Measurements from ENCODE around the gene CST7.

CST7 gene, protein sequence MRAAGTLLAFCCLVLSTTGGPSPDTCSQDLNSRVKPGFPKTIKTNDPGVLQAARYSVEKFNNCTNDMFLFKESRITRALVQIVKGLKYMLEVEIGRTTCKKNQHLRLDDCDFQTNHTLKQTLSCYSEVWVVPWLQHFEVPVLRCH

DNA sequence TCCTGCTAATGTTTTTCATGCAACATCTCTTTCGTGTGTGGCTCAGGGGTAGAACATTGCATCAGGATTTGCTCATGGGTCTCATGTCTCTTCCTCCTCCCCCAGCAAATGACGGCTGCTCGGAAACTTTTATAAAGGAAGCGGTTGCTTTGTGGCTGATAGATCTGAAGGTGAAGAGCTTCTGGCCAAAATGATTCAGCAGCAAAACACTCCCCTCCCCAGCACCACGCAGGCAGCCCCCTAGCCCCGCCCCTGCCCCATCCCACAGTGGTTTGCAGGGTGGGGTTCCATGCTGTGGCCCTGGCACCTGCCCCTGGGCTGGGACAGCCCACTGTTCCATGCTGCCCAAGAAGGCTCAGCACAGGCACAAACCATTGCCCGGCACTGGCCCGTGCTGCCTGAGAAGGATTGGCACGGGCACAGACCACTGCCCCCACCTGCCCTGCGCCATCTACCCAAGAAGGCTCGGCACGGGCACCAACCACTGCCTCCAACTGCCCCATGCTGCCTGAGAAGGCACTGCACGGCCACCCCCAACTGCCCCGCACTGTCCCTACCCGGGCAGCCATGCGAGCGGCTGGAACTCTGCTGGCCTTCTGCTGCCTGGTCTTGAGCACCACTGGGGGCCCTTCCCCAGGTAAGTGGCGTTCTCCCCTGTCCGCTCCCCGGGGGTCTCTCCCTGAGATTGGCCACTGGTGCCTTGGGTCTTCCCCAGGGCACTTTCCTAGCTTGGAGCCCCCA, at the start of gene CST7:
Gene CST7 (plus strand): TSS at position 331 of the 741 bp plus-strand sequence. CDS start 237 bp downstream, at position 568.
- no peaks in the 10 kb centered on the region for H3K4me1 ChIP-seq (ENCODE audit: insufficient read depth, low read length)
- H3K36me3 ChIP-seq (ENCODE audit: insufficient read depth, low read length): no peaks in the 10 kb centered on the region; the same call in 1 of the 2 replicates
- H3K9ac ChIP-seq (ENCODE audit: low read depth, low read length): no peak within 1 kb of the TSS
- no peaks in the 10 kb centered on the region for H3K9me3 ChIP-seq (ENCODE audit: control insufficient read depth, insufficient read depth, low read length)

DNA sequence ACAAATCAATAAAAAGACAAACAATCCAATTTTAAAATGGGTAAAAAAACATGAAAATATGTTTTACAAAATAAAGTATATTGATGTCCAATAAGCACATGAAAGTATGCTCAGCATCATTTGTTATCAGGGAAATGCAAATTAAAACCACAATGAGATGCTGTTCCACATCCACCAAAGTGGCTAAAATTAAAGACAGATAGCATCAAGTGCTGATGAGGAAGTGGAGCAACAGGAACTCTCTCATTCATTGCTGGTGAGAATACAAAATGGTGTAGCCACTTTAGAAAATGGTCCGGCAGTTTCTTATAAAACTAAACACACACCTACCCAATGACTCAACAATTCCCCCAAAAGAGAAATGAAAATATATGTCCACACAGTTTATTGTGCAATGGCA, 42.3 kb upstream of the CST7 start:
- H3K36me3 ChIP-seq (ENCODE audit: insufficient read depth, low read length): no peaks in the 10 kb centered on the region
- no peaks in the 10 kb centered on the region; the same call in 1 of the 2 replicates for H3K9me3 ChIP-seq (ENCODE audit: control insufficient read depth, insufficient read depth, low read length)
- H3K9ac ChIP-seq (ENCODE audit: low read depth, low read length): no peak overlapping the region

DNA sequence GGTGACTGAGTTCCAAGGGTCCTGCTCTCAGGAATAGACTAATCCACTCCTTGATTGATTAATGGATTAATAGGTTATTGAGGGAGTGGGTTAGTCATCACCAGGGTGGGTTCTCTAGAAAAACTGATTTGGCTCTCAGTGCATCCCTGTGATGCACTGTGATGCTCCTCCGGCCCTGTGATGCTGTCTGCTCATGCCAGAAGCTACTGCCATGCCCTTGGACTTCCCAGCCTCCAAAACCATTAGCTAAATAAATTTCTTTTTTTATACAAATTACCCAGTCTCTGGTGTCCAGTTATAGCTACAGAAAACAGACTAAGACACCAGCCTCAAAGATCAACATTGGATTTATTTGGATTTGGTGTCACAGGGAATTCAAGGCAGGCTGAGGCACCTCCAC, 40.4 kb upstream of the CST7 start:
- Histone ChIP-seq H3K9me3 (ENCODE audit: control insufficient read depth, insufficient read depth, low read length) (no peaks in the 10 kb centered on the region; the same call in 1 of the 2 replicates), H3K9ac (ENCODE audit: low read depth, low read length) (no peak overlapping the region), H3K4me1 (ENCODE audit: insufficient read depth, low read length) (no peaks in the 10 kb centered on the region), H3K36me3 (ENCODE audit: insufficient read depth, low read length) (no peaks in the 10 kb centered on the region)

More for the DNA sequence above, 42.3 kb upstream of the CST7 start:
- no peaks in the 10 kb centered on the region for H3K4me1 ChIP-seq (ENCODE audit: insufficient read depth, low read length)

DNA sequence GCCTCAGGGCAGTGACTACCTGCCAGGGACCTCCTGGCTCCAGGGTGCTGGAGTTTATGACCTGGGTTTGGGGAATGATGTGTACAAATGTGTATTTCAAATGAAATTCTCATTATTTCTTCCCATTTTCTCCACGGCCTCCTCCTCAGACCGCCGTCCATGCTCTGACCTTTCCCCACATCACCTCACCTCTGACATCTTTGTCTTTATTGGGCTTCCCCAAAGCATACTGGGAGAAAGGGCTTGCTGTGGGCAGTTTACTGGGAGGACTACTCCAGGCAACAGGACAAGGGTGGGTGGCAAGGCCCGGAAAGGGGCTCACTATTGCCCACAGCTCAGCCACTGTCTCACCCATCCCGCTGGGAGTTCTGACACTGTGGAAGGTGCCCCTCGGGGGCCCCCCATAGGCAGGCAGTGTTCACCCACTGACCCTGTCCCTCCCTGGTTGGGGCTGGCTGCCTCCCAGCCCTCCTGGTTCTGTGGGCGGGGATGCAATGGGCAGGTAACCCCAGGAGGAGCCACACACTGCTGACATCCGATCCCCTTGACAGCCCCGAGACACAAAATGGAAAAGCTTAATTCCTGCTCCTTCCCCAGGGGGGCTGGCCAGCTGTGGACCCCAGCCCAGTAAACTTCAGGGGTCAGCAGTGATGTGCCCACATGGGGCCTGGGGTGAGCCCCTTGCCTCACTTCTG, 39.8 kb upstream of the CST7 start:
- no peak overlapping the region for H3K9ac ChIP-seq (ENCODE audit: low read depth, low read length)
- H3K9me3 ChIP-seq (ENCODE audit: control insufficient read depth, insufficient read depth, low read length): no peaks in the 10 kb centered on the region; the same call in 1 of the 2 replicates
- no peaks in the 10 kb centered on the region for H3K36me3 ChIP-seq (ENCODE audit: insufficient read depth, low read length)
- no peaks in the 10 kb centered on the region for H3K4me1 ChIP-seq (ENCODE audit: insufficient read depth, low read length)

DNA sequence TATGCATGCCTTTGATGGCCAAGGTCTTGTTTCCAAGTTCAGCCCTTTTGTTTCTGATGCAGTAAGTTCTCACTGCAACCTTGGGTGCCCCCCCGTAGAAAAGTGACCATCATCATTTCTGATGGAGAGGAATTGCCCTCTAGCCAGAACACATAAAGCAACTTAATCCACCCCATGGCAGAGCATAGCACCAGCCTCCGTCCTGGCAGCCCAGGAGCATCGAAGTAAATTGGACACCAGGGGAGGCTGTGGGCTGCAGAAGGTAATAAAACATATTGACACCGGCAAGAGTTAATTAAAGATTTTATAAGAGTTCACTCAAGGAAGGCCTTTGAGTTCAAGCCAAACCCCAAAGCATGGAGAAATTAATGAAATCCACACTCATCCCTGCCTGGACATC, 39.2 kb upstream of the CST7 start:
- Histone ChIP-seq H3K4me1 (ENCODE audit: insufficient read depth, low read length) (no peaks in the 10 kb centered on the region), H3K36me3 (ENCODE audit: insufficient read depth, low read length) (no peaks in the 10 kb centered on the region), H3K9me3 (ENCODE audit: control insufficient read depth, insufficient read depth, low read length) (no peaks in the 10 kb centered on the region; the same call in 1 of the 2 replicates), H3K9ac (ENCODE audit: low read depth, low read length) (no peak overlapping the region)

DNA sequence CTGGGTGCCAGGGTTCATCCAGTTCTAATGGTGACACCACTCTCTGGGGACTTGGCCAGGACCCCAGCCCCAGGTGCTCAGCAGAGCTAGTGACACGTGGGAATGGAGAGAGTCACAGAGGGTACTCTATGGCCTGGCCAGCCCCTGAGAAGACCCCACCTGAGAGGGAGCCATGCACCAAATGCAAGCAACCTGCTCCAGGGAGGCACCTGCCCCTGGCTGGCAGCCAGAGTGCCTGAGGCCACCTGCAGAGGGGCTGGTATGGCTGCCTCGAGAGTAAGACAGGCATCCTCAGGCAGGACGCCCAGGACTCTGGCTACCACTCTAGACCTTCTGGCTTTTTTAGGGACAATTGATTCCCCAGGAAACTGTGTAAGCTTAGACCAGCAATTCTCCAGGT, 38.6 kb upstream of the CST7 start:
- Histone ChIP-seq H3K9ac (ENCODE audit: low read depth, low read length) (no peak overlapping the region), H3K4me1 (ENCODE audit: insufficient read depth, low read length) (no peaks in the 10 kb centered on the region), H3K36me3 (ENCODE audit: insufficient read depth, low read length) (no peaks in the 10 kb centered on the region), H3K9me3 (ENCODE audit: control insufficient read depth, insufficient read depth, low read length) (no peaks in the 10 kb centered on the region; the same call in 1 of the 2 replicates)

DNA sequence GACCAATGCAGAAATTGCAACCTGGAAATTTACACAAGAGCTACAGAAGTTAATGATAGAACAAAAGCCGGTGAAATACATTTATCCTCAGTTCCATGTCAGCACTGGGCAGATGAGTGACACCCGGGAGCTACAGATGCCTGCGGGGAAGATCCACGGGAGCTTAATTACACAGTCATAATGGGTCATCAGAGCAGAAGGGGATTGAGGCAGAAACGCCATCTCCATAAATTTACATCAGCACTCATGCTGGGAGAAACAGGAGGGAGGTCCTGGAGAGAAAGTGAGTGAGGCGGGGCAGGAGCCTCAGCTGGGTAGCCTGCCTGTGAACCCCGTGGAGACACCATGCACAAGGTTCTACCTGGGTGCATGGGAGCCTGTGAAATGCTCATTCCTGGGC, 37.6 kb upstream of the CST7 start:
- Histone ChIP-seq H3K36me3 (ENCODE audit: insufficient read depth, low read length) (no peaks in the 10 kb centered on the region), H3K9me3 (ENCODE audit: control insufficient read depth, insufficient read depth, low read length) (no peaks in the 10 kb centered on the region; the same call in 1 of the 2 replicates), H3K4me1 (ENCODE audit: insufficient read depth, low read length) (no peaks in the 10 kb centered on the region), H3K9ac (ENCODE audit: low read depth, low read length) (no peak overlapping the region)

DNA sequence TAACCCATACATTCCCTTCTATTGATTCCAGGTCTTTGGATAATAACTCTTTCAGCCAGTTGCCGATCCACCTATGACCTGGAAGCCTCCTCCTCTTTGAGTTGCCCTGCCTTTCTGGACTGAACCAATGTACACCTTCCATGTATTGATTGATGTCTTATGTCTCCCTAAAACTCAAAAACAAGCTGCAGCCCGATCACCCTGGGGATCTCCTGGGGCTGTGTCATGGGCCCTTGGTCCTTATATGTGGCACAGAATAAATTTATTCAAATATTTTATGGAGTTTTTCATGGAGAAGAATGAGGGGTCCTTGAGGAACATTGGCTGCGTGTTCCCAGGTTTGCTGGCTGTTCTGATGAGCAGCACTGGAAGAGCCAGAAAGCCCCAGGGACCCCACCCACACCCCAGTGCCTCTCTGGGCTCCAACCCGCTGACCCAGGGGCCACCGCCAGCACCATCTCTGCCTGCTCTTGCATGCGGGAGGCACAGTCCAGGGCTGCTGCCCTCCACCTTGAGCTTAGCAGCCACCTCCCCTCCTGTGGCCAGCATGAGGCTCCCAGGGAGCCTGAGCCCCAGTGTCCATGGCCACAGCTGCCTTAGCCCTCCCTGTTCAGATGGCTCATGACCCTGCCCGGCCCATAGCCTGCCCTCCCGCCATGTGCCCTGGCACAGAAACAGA, 36.5 kb upstream of the CST7 start:
- no peaks in the 10 kb centered on the region for H3K36me3 ChIP-seq (ENCODE audit: insufficient read depth, low read length)
- no peak overlapping the region for H3K9ac ChIP-seq (ENCODE audit: low read depth, low read length)
- no peaks in the 10 kb centered on the region for H3K9me3 ChIP-seq (ENCODE audit: control insufficient read depth, insufficient read depth, low read length)
- no peaks in the 10 kb centered on the region for H3K4me1 ChIP-seq (ENCODE audit: insufficient read depth, low read length)

DNA sequence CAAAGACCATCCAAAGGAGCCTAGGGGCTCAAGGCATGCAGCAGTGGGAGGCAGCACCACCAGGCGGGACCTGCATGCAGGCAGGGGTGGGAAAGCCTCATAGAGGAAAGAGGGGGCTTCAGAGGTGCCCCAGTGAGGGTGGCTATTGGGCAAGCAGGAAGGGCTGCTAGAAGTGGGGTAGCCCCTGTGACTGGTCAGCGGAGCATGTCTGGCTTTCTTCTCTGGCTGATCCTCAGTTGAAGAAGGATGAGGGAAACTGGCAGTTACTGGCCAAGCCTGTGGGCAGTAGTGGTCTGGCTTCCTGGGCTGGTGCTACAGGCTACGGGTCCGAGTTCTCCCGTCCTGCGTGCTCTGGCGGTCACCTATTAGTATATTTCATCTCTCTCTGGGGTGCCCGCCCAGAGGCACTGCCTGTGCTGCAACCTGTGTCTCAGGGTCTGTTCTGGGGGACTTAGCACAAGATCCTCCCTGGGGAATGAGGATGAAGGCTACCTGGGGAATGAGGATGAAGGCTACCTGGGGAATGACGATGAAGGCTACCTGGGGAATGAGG, 35.9 kb upstream of the CST7 start:
- Histone ChIP-seq H3K9me3 (ENCODE audit: control insufficient read depth, insufficient read depth, low read length) (no peaks in the 10 kb centered on the region), H3K9ac (ENCODE audit: low read depth, low read length) (no peak overlapping the region), H3K36me3 (ENCODE audit: insufficient read depth, low read length) (no peaks in the 10 kb centered on the region), H3K4me1 (ENCODE audit: insufficient read depth, low read length) (no peaks in the 10 kb centered on the region)

DNA sequence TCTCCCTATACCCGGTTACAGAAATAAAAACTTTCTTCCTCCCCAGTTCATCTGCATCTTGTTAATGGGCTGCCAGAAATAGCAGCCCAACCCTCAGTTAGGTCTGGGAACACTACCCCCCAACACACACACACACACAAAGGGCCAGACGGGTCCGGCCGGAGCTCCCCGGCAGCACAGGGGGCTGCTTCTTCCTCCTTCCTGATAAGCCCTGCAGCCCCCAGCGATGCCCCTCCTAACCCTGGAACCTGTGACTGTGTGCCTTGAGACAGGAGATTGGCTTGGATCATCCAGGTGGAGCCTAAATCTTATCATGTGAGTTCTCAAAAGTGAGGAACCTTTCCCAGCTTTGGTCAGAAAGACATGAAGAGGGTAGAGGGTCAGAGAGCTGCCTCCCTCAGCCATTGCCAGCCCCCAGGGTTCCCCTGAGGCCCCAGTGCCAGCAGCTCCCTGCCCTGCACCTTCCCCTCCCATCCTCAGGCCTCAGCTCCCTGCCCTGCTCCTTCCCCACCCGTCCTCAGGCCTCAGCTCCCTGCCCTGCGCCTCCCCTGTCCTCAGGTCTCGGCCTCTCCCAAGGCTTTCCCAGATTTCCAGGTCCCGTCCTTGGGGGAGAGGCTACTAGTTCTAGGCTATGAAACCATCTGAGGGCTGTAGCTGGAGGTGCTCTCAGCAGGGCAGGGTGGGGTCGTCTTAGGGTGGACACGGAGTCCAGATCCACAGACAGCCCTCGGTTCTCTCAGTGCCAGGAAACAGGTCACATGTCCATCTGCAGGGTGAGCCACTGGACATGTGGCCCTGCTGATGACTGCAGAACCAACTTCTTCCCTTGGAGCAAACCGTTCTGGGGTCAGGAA, 34.5 kb upstream of the CST7 start:
- Histone ChIP-seq H3K36me3 (ENCODE audit: insufficient read depth, low read length) (no peaks in the 10 kb centered on the region), H3K4me1 (ENCODE audit: insufficient read depth, low read length) (no peaks in the 10 kb centered on the region), H3K9ac (ENCODE audit: low read depth, low read length) (no peak overlapping the region), H3K9me3 (ENCODE audit: control insufficient read depth, insufficient read depth, low read length) (no peaks in the 10 kb centered on the region)

DNA sequence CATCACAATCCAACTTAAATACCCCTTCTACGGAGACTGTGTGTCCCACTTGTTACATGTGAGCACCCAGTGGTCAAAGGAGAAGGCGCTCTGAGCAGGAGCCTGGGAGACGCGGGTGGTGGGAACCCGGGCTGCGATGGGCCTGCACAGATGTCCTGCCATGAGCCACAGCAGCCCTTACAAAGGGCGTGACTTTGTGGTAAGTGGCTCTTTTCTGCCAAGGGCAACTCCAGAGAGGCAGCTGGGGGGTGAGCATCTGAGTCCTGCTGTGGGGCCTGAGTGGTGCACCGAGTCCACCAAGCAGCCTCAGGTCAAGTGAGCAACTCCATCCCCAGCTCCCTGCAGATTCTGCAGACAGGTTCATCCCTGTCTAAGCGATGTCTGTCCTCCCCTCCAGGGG, 33.6 kb upstream of the CST7 start:
- H3K9me3 ChIP-seq (ENCODE audit: control insufficient read depth, insufficient read depth, low read length): no peaks in the 10 kb centered on the region
- no peak overlapping the region for H3K9ac ChIP-seq (ENCODE audit: low read depth, low read length)
- no peaks in the 10 kb centered on the region for H3K4me1 ChIP-seq (ENCODE audit: insufficient read depth, low read length)
- H3K36me3 ChIP-seq (ENCODE audit: insufficient read depth, low read length): no peaks in the 10 kb centered on the region

DNA sequence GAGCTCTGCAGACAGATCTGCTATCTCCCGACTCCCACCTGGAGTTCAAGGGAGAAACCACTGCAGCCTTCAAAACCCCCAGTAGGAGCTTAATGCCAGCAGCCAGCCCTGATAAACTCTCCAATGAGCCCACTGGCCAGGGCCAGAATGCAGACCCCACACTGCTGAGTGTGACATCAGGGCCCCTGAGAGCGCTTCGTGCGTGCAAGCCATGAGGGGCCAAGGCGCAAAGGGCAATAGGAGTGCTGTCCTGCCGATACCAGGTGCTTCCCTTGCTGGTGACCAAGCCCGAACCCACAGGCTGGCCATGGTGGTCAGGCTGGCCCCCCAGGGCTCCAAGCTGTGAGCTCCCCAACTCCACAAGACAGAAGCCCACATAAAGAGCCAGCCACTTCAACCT, 33.2 kb upstream of the CST7 start:
- Histone ChIP-seq H3K36me3 (ENCODE audit: insufficient read depth, low read length) (no peaks in the 10 kb centered on the region), H3K9me3 (ENCODE audit: control insufficient read depth, insufficient read depth, low read length) (no peaks in the 10 kb centered on the region), H3K9ac (ENCODE audit: low read depth, low read length) (no peak overlapping the region), H3K4me1 (ENCODE audit: insufficient read depth, low read length) (no peaks in the 10 kb centered on the region)

DNA sequence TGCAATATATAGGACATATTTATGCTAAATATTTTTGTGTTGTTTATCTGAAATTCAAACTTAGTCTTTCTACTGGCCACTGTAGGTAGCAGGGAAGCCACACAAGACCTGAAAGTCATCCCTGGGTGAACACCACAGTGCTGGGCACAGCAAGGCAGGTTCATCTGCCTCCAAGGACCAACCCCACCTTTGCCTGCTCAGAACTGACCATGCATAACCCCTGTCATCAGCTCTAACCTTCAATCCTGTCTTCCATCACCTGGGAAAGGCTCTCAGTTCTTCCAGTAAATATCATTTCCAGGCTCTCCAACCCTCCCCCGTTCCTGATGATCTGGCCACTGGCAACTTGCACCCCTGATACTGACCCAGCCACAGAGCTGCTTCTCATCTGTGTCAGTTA, 32.7 kb upstream of the CST7 start:
- Histone ChIP-seq H3K36me3 (ENCODE audit: insufficient read depth, low read length) (no peaks in the 10 kb centered on the region), H3K9ac (ENCODE audit: low read depth, low read length) (no peak overlapping the region)

More for the DNA sequence above, 32.7 kb upstream of the CST7 start:
- Histone ChIP-seq H3K9me3 (ENCODE audit: control insufficient read depth, insufficient read depth, low read length) (no peaks in the 10 kb centered on the region), H3K4me1 (ENCODE audit: insufficient read depth, low read length) (no peaks in the 10 kb centered on the region)
